NK-92 (cell line): ENCODE results near the gene SFI1.

Experiments
- DNase-seq: peaks from one replicate; lab custom pipeline; 2025; ENCODE audit not compliant: unreplicated experiment; lab: John Stamatoyannopoulos, UW

Gene SFI1

DNA sequence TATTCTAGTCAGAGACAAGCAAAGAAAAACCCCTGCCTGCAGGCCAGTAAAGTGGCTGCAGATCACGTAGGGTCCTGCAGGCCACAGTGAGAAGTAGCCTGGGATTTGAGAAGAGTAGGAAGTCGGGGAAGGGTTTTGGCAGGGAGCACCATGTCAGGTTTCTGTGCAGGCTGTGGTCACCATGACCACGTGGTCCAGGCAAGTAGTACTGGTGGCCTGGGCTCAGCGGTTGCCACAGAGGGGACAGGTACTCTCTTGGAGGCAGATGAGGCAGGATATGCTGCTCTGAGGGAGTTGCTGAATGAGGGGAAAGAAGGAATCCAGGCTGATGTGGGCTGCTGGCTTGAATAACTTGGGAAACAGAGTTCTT lies 119.1 kb downstream of the SFI1 start:
- no peak for DNase-seq

DNA sequence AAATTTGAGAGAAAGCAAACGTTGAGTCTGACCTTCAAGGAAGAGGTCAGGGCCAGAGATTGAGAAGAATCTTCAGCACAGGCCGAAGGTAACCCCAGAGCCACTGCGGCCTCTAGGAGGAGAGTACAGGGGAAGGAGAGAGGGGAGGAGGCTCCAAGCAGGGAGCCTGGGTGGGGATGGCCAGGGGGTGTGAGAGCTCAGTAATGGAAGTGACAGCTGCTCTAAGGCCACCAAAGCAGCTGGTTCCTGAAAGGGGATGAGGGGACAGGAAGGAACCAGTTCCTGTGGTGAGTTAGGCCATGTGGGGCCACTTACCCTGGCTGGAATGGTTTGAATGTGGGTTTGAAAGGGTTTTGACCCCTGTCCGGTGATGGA lies 119.6 kb downstream of the SFI1 start:
- DNase-seq, result no peak

DNA sequence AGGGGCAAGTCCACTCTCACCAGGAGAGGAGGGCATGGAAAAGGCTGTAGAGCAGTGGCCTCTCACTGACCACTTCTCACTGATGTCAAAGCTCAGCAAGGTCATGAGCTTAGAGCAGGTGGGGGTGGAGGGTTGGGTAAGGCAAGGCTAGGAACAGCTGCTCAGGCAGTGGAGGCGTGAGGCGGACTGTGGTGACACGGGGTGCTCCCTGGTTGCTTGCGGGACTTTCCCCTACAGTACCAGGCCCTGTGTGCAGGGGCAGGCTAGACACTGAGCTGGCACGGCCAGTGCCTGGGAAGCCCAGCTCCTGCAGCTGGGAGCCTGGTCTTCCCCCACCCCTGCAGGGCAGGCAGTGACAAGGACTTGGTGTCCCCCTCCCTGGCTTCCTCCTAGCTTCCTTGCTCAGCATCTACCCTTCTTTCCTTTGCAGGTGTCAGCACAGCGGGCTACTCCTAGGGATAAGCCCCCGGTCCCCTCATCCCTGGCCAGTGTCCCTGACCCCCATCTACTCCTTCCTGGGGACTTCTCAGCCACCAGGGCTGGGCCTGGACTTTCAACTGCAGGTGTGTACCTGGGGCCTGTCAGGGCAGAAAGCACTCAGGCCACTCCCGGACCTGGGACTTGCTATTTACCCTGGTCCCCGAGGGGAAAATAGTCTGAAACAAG lies 120.1 kb downstream of the SFI1 start:
- DNase-seq, result no peak

DNA sequence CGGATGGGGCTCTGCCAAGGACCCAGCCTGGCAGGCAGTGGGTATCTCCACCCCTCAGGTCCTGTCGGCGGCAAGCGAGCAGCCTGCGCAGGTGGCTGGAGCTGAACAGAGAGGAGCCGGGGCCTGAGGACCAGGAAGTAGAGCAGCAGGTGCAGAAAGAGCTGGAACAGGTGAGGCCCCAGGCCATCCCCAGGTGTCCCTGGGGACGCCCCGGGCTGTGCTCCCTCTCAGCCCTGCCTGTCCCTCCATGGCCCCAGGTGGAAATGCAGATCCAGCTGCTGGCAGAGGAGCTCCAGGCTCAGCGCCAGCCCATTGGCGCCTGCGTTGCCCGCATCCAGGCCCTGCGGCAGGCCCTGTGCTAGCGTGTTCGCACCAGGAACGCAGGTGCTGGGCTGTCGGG lies 121.7 kb downstream of the SFI1 start:
- DNase-seq, result no peak

DNA sequence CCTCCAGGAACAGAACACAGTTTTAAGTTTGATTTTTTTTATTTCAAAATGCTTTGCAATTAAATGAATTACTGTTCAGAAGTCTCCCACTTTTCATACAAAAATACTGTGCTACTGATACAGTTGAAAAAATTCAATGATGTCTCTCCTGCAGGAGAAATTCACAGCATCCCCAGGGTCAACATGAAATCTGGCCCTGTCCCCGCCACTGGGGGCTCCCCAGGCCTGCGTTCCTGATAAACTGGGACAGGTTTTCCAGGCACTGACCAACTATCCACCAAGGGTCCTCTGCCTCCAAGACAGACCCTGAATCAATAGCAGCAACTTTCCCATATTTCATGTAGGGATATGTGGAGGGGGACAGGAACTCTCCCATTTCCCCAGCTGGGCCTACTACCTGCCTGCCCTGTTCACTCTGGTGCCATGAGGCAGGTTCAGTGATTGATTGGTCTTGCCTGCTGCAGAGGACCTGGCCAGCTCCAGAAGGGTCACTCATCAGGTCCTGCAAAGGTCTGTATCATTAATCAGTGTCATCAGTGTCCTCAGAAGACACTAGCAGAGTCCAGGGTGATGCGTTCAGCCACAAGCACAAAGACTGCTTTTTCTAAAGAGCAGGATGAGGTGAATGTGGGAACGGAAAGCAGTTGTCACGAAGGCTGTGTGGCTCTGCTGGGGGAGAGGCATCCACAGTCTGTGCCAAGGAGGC lies 122.3 kb downstream of the SFI1 start:
- no peak for DNase-seq

DNA sequence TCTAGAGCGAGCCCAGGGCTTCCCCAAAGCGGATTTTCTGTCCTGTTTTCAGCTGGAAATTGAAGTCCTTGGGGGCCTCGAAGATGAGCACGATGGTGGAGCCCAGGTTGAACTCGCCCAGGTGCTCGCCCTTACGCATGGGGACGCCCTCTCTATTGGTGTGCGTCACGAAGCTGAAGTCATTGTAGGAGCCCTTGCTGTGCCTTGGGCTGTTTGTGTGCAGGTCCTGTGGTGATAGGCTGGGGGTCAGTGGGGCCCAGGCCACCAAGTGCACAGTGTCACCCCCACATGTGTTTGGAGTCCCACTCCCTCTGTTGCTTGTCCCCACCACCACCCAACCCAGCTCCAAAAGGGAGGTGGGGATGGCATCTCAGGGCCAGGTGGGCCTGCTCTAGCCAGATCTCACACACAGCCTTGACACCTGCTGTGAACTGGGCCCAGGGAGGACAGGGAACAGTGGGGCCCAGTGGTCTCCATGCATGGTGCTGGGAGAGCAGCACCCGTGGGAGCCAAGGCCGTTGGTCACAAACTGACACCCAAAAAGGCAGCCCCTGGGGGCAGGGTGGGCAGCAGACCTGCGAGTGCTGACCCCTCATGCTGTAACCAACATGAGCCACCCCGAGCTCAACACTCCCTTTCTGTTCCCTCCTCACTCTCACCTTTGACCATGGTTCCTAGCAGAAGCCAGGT lies 123.4 kb downstream of the SFI1 start:
- DNase-seq, result no peak

DNA sequence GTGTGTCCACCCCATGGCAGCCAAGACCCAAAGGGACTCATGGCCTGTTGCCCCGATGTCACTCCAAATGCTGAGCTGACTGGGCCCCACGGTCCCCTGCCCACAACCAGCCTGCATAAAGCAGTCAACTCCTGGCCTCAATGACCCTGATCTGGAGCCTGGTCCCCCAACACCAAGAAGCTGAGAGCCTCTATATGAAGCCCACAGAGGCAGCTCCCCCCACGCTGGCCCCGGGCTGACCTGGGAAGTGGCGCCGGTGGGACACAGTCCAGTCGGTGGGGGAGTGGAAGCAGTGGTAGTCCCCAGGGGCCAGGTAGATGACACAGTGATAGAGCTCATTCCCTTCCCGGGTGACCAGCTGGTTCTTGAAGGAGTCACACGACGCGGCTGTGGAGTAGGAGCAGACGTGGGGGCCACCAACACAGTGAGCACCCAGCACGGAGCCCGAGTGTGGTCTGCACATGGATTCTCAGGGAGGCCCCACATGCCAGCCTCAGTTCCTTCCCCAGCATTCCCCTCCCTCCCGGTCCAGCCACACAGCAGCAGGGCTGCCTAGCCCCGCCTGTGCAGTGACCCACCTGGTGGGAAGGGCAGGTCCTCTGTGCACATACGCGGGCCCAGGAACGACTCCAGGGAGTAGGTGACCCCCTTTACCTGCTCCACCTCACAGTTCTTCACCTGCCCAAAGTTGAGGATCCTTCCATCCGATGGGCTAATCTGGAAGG lies 124.6 kb downstream of the SFI1 start:
- DNase-seq, result no peak

DNA sequence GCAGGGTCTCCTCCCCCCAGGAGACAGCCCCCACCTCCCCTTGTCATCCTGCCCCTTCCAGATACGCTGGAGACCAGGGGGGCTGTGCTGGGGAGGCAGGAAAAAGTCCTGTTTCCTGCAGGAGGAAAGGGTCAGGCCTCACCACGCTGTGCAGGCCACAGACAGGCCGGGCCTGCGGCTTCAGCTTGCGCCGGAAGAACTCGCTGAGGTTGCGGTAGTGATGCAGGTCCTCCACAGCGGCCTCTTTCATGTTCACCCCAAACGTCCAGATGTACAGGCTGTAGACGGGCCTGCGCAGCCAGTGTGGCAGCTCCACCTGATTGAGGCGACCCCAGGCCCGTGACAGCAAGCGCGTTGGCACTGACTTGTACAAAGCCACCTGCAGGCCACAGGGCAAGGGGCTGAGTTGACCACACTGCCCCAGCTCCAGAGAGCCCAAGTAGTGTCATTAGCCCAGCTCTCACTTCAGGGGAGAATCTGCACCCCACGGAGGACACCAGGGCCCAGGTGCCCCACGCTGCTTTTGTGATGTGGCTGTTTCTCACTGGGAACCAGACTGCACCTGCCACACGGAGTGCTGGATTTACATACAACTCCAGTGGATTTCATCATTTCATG lies 125.3 kb downstream of the SFI1 start:
- no peak for DNase-seq

DNA sequence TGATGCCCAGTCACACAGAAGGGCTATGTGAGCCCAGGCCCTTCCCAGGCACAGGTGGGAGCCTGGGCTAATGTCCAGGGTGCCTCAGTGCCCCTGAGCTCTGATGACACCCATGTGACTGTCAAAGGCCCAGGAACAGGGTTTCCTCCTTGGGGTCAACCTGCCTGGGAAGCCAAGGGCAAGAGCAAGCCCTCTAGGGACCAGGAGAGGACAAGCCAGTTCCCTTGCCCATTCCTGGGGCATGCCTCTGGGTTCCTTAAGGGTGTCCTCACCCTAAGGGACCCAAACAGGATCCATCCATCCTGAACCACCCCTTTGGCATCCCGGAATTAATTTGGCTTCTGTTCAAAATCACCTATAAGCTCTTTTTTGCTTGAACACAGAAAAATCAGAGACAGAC lies 126.6 kb downstream of the SFI1 start:
- no peak for DNase-seq

DNA sequence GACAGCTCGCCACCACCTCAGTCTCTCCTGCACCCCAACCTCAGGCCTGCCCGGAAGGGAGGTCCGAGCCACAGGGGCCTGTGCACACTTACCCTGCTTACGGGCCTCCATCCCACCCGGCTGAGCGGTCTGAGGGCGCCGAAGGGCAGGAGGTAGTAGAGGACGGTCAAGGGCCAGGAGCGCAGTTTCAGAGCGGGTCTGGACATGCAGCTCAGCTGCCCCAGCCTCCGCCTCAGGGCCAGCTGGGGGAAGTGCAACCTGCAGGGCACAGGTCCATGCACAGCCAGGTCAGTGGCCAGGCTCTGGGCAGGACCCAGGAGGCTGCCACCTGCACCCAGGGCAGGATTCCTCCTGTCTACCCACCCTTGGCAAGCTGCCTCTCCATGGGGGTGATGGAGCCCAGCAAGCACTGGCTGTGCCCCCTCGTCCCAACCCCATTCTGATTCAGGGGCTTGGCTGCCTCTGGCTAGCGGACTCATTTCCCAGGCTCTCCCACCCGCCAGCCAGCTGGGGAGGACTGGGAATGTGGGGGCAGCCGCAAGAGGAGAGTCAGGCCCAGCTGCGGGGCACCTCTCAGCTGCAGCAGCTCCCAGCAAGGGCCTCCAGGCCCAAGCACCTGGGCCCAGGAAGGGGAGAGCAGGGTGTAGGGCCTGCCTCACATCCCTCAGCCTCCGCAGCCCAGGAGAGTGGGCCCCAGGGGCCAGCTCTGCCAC lies 127.4 kb downstream of the SFI1 start:
- no peak for DNase-seq

DNA sequence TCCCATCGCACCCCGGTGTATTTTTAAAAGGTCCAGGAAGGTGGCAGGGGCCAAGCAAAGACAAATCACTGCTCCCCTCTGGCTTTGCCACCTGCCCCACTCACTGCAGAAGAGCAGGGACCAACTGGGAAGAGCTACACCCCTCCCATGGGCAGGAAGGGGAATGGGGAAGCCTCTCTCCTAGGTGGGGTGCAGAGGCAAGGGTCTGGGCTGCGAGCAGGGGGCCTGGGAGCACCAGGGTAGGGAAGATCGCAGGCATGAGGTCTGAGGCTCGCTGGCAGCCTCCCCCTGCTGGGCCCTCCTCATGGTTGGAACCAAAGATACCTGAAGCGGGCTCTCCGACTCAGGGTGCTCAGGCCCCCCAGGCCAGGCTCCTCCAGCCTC lies 128.9 kb downstream of the SFI1 start:
- DNase-seq, result no peak

DNA sequence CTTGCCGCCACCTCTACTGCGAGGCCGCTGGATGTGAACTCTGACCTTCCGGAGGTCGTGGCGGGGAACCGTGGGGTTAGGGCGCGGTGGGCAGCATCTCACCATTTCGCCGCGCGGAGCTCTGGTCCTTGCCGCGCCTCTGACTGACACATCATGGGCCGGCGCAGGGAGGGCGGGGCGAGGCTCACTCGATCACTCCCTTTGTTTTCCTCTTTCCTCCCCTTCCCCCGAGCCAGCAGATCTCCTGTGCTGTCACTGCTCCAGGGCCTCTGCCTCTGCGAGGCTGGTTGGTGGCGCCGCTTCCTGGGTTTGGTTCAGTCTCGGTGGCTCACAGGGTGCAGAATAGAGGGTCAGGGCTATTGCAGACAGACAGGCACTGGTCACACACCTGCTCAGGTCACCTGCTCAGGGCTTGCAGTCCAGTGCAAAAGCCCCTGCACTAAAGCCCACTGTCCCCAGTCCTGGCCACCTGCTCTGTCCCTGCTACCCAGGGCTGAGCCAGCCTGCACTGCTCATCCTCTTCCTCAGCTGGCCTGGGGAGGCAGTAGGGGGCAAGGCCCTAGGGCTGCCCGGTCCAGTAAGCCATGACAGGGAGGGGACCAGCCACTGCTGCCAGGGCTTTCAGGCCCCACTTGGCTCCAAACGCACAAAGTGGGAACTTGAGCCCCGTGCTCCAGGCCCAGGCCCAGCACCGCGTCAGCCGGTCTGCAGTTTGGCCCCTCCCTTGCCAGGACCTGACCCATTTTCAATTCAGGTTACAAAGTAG lies 129.5 kb downstream of the SFI1 start:
- DNase-seq, result no peak

DNA sequence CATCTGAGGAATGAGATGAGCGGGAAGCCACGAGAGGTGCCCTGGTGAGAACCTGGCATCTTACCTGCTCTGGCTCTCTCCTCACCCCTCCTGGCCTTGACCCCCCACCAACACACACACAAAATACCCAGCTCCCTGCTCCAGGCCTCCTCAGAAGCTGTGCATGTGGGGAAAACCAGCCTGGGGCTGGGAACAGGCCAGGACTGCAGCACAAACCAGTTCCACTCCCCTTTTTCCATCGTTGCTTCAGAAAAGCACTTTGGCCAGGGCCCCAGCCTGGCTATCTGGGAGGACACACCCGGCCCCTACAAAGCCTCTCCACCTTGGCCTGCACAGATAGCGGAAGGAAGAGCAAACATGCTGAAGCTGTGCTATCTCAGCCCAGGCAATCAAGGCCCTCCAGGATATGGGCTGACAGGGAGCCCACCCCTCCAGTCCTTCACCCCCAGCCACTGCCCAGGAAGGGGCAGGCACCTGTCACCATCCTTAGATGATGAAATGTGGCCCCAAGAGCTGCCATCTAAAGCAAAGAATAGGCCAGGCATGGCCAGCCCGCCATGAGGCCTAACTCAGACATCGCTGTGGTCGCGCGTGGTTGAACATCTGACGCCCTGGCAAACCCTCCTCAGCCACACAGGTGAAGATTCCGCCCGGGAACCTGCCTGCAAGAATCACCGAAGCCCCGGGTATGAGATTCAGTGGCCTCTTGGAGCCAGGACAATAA lies 130.3 kb downstream of the SFI1 start:
- DNase-seq, result no peak

DNA sequence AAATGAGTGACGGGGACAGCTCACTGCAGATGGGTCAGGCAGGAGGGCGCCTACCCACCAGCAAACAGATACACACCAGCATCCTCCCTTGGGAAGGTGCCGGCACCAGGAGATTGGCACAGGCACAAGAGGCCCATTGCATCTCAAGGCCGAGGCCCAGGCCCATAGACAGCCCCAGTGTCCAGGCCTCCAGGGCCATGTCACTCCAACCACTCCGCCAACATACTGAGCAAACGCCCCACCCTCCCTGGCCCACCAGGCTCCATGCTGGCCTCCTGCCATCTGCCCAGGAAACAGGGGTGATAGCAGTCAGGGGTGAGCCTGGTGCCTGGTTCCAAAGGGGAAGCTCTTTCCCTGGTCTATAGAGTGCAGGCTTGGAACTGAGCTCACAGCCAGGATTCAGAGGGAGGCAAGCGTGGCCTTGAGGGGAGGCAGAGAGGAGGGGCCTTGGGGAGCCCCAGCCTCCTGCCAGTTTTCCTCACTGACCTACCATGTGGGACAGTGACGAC lies 130.9 kb downstream of the SFI1 start:
- DNase-seq, result no peak

DNA sequence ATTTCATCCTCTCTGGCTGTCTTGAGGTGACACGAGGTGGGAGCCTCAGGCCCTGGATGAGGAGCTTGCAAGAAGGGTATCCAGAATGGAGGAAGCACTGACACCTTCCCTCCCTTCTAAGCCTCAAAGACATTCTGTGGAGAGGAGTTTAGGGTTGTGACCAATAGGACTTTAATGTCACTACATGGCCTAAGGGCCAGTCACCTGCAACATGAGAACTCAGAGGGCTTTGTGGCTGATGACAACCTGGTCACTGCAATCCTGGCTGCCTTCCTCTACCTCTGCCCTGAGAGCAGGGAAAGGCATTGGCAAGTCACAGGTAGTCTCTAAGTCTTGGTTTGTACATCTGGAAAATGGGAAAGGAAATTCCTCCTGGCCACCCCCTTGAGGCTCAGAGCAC lies 132.0 kb downstream of the SFI1 start:
- no peak for DNase-seq

DNA sequence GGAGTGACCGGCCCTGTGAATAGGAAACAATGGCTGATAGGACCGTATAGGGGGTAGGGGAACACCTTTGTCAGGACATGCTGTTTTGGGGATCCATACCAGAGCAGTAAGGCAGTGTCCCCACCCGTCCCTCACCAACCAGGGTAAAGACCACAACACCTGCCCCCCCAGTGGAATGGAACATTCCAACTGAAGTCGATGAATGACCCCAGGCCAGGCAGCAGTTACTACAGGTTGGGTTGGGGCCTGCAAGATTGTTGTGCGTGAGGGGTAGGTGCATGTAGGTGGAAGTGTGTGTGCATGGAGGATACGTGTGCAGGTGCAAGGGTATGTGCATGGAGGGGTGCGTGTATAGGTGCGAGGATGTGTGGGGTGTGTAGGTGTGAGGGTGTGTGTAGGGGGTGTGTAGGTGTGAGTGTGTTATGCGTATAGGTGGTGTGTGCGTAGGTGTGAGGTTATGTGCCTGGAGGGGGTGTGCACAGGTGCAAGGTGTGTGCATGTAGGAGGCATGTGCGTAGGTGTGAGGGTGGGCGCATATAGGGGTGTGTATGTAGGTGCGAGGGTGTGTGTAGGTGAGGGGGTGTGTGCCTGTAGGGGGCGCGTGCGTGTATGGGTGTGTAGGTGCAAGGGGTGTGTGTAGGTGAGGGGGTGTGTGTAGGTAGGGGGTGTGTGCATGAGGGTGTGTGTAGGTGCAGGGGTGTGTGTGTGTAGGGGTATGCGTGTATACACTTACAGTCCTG lies 132.8 kb downstream of the SFI1 start:
- no peak for DNase-seq

DNA sequence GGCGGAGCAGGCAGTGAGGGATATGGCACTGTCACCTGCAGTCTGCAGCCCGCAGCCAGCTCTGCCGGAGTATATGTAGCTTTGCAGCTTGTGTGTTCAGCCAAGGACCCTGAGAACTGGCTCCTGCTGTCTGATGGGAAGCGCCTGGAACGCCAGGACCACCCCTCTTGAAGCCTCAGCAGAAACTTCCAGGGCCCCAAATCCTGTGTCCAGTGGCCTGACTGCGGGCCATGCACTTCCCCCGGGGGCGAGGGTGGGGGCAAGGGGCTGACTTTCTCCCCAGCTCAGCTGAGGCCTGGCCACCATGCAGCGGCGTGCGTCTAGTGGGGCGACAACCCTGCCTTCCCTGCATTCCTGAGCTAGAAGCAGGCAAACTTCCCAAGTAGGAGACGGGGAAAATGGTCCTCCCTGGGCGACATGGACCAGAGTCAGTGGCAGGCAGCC lies 133.4 kb downstream of the SFI1 start:
- no peak for DNase-seq
